Activated naive CD8-positive, alpha-beta T cell treated with anti-CD3 and anti-CD28 coated beads for 36 hours (primary cell): ENCODE measurements around the gene DNM3. TPM values are rescaled to one million over a fixed set of nuclear protein-coding genes. Genes with fewer than 3 reads are reported as not detected.
A peak's percentile ranks its signal among the peaks of the same experiment; 100 is the strongest.

Source experiments
- DNase-seq: peaks from one replicate; pipeline ENCODE4 v3.0.0; 2021
- H3K27ac Mint-ChIP-seq: one replicate; pipeline ENCODE4 v1.8.0; 2022; ENCODE audit warnings: mild to moderate bottlenecking, moderate library complexity, mixed read lengths
- H3K27me3 Mint-ChIP-seq: one replicate; pipeline ENCODE4 v1.8.0; 2022; ENCODE audit warnings: mild to moderate bottlenecking, mixed read lengths
- H3K36me3 Mint-ChIP-seq: one replicate; pipeline ENCODE4 v1.8.0; 2021; ENCODE audit warnings: mild to moderate bottlenecking, mixed read lengths
- H3K4me1 Mint-ChIP-seq: one replicate; pipeline ENCODE4 v1.8.0; 2021; ENCODE audit warnings: mixed read lengths
- H3K4me3 Mint-ChIP-seq: one replicate; pipeline ENCODE4 v1.8.0; 2022; ENCODE audit warnings: mild to moderate bottlenecking, moderate library complexity, mixed read lengths
- H3K9me3 Mint-ChIP-seq: one replicate; pipeline ENCODE4 v1.8.0; 2022; ENCODE audit warnings: mixed read lengths
- total RNA-seq, 2 experiments: library from RNA; stranded (reverse); gene quantifications; one replicate each; pipeline ENCODE4 v1.2.3, GENCODE V29; 2021

Gene DNM3
- total RNA-seq, 2 experiments from 2014 or later, result 0.34 to 0.35 TPM

- no peak overlapping the region for H3K27ac Mint-ChIP-seq
- no peak for DNase-seq
- no peaks in the 10 kb centered on the region for H3K4me1 Mint-ChIP-seq
- H3K4me3 Mint-ChIP-seq, result no peak overlapping the region
- H3K36me3 Mint-ChIP-seq, result no peaks in the 10 kb centered on the region
- H3K9me3 Mint-ChIP-seq, result no peaks in the 10 kb centered on the region
- H3K27me3 Mint-ChIP-seq, result no peaks in the 10 kb centered on the region
Measured at GRCh38 chr1:172238965-172239364, 397.7 kb downstream of the DNM3 start.

DNA sequence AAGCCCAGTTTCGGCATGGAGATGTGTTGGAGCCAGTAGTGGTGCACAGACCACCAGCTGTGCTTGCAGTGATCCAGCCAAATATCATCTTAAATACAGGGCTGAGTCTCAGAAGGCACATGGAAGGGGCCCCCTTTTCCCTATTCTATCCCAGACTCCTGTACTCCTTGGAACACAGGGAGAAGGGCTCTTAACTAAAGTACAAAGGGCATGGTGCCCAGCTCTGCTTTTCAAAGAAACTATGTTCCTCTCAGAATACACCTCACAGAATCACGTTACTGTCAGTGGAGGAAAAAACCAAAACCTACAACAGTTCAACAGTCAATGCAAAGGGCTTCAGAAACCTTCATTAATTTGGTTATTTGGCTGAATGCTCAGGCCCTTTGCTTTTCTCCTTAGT is 398.6 kb downstream of the DNM3 start:
- DNase-seq, result no peak
- Mint-ChIP-seq H3K27me3 (no peaks in the 10 kb centered on the region), H3K4me3 (no peak overlapping the region), H3K4me1 (no peaks in the 10 kb centered on the region), H3K36me3 (no peaks in the 10 kb centered on the region), H3K27ac (no peak overlapping the region), H3K9me3 (no peaks in the 10 kb centered on the region)

DNA sequence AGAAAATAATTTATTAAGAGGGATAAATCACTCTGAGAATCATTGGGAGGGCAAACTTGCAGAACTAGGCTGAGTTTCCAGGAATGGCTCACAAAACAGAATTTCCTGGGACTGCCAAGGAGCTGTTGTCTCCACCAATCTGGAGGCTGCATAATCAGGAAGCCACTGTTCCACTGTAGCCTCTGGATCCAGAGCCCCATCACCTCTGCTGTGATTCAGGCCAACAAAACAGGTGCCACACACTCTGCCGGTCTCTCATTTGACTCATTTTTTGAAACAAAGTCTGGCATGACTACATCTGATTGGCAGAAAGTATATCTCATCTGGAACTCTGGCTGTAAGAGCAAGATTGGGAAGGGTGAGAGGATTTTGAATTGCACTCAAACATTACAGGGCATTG is 400.2 kb downstream of the DNM3 start:
- no peak for DNase-seq
- Mint-ChIP-seq H3K27me3 (no peaks in the 10 kb centered on the region), H3K4me3 (no peak overlapping the region), H3K27ac (no peak overlapping the region), H3K4me1 (no peaks in the 10 kb centered on the region), H3K36me3 (no peaks in the 10 kb centered on the region), H3K9me3 (no peaks in the 10 kb centered on the region)

- no peaks in the 10 kb centered on the region for H3K4me1 Mint-ChIP-seq
- no peak overlapping the region for H3K4me3 Mint-ChIP-seq
- H3K36me3 Mint-ChIP-seq, result no peaks in the 10 kb centered on the region
- no peak for DNase-seq
- no peak overlapping the region for H3K27ac Mint-ChIP-seq
- no peaks in the 10 kb centered on the region for H3K9me3 Mint-ChIP-seq
- H3K27me3 Mint-ChIP-seq, result no peaks in the 10 kb centered on the region
Measured at GRCh38 chr1:172244865-172245264, 403.6 kb downstream of the DNM3 start.

DNA sequence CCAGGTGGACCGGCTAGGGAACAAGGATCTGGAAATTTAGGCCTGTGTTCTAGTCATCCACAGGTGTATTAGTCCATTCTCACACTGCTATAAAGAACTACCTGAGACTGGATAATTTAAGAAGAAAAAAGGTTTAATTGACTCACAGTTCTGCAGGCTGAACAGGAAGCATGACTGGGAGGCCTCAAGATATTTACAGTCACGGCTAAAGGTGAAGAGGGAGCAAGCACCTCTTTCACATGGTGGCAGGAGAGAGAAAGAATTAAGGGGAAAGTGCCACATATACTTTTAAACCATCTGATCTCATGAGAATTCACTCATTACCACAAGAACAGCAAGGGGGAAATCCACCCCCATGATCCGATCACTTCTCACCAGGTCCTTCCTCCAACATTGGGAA is 404.5 kb downstream of the DNM3 start:
- no peak for DNase-seq
- H3K27me3 Mint-ChIP-seq, result no peaks in the 10 kb centered on the region
- H3K27ac Mint-ChIP-seq, result no peak overlapping the region
- H3K4me1 Mint-ChIP-seq, result no peaks in the 10 kb centered on the region
- no peaks in the 10 kb centered on the region for H3K36me3 Mint-ChIP-seq
- H3K4me3 Mint-ChIP-seq, result no peak overlapping the region
- peaks cover 3% of the 10 kb centered on the region for H3K9me3 Mint-ChIP-seq

DNA sequence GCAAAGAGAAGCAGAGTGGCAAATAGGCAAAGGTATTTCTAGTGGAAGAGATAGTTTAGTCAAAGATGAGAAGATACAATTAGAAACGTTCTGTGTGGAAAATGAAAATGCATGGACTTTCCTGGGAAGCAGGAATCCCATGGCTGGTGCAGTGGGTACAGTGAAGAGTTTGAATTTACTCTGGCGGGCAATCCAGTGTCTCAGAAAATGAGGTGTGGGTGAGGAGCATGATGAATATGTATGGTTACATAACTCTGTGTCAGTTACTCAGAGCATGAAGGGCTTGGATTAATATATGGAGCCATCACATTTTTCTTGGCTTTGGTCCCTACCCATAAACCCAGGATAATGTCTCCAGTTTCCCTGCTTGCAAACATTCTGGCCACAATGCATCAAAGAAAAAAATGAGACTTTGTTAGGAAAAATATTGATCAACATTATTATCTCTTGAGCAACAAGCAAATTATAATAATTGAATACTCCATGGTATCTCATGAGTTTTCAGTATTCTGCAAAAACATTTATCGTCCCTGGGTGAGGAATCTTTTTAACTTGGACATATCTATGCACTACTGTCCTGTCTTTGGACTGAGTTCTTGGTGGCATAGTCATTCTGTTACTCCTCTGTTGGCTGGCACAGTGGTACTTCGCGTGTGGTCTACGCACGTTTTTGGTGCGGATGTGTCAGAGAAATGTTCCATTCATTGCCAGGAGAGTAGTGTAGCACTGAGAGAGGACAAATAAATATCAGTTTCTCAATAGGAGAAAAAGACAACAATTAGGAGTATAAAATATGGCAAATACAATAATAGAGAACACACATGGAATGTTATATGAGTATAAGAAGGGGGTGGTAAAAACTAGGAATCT is 405.5 kb downstream of the DNM3 start:
- Mint-ChIP-seq H3K36me3 (no peaks in the 10 kb centered on the region), H3K27me3 (no peaks in the 10 kb centered on the region), H3K4me1 (no peaks in the 10 kb centered on the region), H3K9me3 (peaks cover 3% of the 10 kb centered on the region), H3K4me3 (no peak overlapping the region), H3K27ac (no peak overlapping the region)
- DNase-seq, result no peak

GRCh38 chr1:172251486-172251885 is 410.2 kb downstream of the DNM3 start:
- peaks cover 18% of the 10 kb centered on the region for H3K4me1 Mint-ChIP-seq
- H3K36me3 Mint-ChIP-seq, result peaks cover 6% of the 10 kb centered on the region
- DNase-seq, result no peak
- no peak overlapping the region for H3K4me3 Mint-ChIP-seq
- no peaks in the 10 kb centered on the region for H3K27me3 Mint-ChIP-seq
- no peak overlapping the region for H3K27ac Mint-ChIP-seq
- peaks cover 10% of the 10 kb centered on the region for H3K9me3 Mint-ChIP-seq

DNA sequence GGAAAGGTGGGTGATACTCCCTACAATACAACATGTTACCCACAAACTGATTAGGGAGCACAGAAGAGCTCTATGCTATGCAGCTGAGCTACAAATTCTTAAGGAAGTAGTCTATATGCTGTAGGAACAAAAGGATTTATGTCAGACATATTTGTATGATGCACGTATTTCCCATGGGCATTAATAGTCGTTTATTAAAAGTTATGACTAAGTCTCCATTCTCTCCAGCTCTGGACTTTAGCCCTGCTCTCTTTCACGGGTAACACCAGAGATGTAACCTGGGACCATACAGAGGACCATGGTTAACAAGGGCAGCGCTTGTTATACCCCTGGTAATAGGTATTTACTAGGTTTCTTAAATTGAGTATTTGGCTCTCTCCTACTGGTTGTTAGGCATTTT is 411.0 kb downstream of the DNM3 start:
- H3K27ac Mint-ChIP-seq, result no peak overlapping the region
- no peak overlapping the region for H3K4me3 Mint-ChIP-seq

DNA sequence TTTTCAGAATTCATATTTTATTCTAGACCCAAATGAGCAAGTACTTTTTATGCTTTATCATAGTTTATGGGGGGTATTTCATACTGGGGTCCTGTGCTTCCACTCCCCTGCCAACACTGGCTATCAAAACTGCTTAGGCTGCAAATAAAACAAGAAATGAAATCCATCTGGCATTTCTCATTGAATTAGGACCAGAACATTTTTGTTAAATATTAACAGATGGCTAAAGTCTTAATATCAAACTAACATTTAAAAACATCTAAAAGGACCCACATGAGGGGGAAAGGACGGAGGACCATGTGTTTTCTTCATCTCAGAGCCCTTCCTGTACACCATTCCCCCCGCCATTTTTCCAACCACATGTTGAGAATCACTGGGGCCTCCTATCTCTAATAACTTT is 411.7 kb downstream of the DNM3 start:
- Mint-ChIP-seq H3K9me3 (peaks cover 13% of the 10 kb centered on the region), H3K27ac (no peak overlapping the region), H3K4me1 (peaks cover 18% of the 10 kb centered on the region), H3K27me3 (no peaks in the 10 kb centered on the region), H3K4me3 (no peak overlapping the region), H3K36me3 (peaks cover 6% of the 10 kb centered on the region)
- no peak for DNase-seq

More for the DNA sequence above, 411.0 kb downstream of the DNM3 start:
- H3K4me1 Mint-ChIP-seq, result peaks cover 18% of the 10 kb centered on the region
- DNase-seq, result no peak
- peaks cover 6% of the 10 kb centered on the region for H3K36me3 Mint-ChIP-seq
- peaks cover 13% of the 10 kb centered on the region for H3K9me3 Mint-ChIP-seq
- H3K27me3 Mint-ChIP-seq, result no peaks in the 10 kb centered on the region

GRCh38 chr1:172254521-172255222 is 413.4 kb downstream of the DNM3 start:
- H3K36me3 Mint-ChIP-seq, result peaks cover 11% of the 10 kb centered on the region
- peaks cover 16% of the 10 kb centered on the region for H3K9me3 Mint-ChIP-seq
- H3K27ac Mint-ChIP-seq, result peak overlapping the region; percentile 41
- H3K27me3 Mint-ChIP-seq, result no peaks in the 10 kb centered on the region
- no peak for DNase-seq
- peaks cover 24% of the 10 kb centered on the region for H3K4me1 Mint-ChIP-seq
- H3K4me3 Mint-ChIP-seq, result no peak overlapping the region

- DNase-seq, result no peak
- H3K27ac Mint-ChIP-seq, result peak overlapping the region; percentile 41
- H3K4me3 Mint-ChIP-seq, result no peak overlapping the region
Measured at GRCh38 chr1:172255223-172255560, 413.9 kb downstream of the DNM3 start.

DNA sequence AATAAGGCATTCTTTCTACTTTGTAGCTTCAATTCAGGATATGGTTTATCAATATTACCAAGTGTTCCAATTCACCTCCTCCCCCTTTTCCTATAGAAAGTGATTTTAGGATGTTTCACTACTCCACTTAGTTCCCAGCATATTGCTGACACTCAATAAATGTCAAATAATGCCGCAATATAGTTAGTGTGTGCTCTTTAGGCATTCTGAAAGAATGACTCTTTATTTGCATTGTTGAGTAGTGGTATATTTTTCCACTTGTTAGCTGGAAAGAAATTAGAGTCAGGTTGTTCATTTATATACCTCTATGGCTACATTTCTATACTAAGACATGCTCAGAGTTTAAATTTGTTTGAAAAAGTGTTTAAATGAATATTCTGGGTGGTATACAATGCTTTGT is 424.6 kb downstream of the DNM3 start:
- no peak for DNase-seq
- peaks cover 13% of the 10 kb centered on the region for H3K9me3 Mint-ChIP-seq
- H3K36me3 Mint-ChIP-seq, result peaks cover 9% of the 10 kb centered on the region
- peaks cover 27% of the 10 kb centered on the region for H3K4me1 Mint-ChIP-seq
- no peak overlapping the region for H3K27ac Mint-ChIP-seq
- no peaks in the 10 kb centered on the region for H3K27me3 Mint-ChIP-seq
- no peak overlapping the region for H3K4me3 Mint-ChIP-seq

More at GRCh38 chr1:172255223-172255560, 413.9 kb downstream of the DNM3 start:
- no peaks in the 10 kb centered on the region for H3K27me3 Mint-ChIP-seq
- H3K36me3 Mint-ChIP-seq, result peaks cover 16% of the 10 kb centered on the region
- H3K9me3 Mint-ChIP-seq, result peaks cover 21% of the 10 kb centered on the region
- H3K4me1 Mint-ChIP-seq, result peaks cover 29% of the 10 kb centered on the region

DNA sequence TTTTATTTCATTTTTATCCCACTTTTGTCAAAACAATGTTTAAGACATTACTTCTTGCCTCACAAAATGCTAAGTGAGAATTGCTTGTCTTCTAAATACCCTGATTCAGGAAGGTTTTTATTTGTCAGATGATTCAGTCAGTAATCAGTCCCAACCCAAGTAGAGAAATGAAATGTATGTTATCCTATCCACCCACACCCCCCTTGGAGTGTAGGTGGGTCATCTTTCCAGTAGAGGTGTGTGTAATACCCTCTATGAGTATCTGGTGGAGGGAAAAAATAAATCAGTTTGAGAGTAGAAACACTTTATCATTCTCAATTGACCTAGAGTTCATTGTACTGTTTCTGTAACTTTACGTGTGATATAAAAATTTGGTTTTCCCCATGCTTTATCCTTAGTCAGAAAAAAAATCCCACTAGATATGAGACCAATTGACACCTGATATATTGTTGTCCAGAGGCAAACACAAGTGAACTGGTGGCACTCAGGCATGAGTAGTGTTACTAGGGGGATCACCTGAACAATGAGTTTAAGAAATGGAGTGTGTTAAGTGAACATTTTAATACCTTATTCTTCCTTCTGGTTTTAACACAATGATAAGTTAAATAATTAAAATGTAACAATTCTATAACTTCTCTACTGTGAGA is 425.4 kb downstream of the DNM3 start:
- Mint-ChIP-seq H3K27ac (no peak overlapping the region), H3K4me1 (peaks cover 31% of the 10 kb centered on the region), H3K4me3 (no peak overlapping the region), H3K36me3 (peaks cover 3% of the 10 kb centered on the region), H3K9me3 (peaks cover 10% of the 10 kb centered on the region), H3K27me3 (no peaks in the 10 kb centered on the region)
- DNase-seq, result no peak

GRCh38 chr1:172268237-172268636 is 426.9 kb downstream of the DNM3 start:
- no peaks in the 10 kb centered on the region for H3K36me3 Mint-ChIP-seq
- peaks cover 3% of the 10 kb centered on the region for H3K9me3 Mint-ChIP-seq
- H3K4me1 Mint-ChIP-seq, result peaks cover 31% of the 10 kb centered on the region
- no peaks in the 10 kb centered on the region for H3K27me3 Mint-ChIP-seq
- no peak overlapping the region for H3K27ac Mint-ChIP-seq
- DNase-seq, result no peak
- no peak overlapping the region for H3K4me3 Mint-ChIP-seq

DNA sequence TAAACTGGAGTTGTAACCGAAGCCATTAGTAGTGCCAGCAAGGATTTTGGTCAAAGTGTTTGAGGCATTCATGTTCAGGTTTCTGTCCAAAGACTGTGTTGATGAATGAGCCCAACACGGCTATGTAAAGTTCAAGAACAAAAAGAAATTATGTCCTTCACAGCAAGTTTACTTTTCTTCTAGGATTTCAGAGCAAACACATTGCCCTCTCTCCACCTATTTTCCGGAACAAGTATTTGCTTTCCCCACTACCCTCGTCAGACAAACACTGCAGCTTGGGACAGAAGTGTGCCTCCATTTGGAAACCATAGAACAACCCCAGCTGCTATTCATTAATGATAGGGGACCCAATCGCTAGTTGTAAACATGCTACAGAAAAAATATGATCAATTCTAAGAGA is 427.8 kb downstream of the DNM3 start:
- no peaks in the 10 kb centered on the region for H3K27me3 Mint-ChIP-seq
- no peak for DNase-seq
- H3K4me3 Mint-ChIP-seq, result no peak overlapping the region
- H3K4me1 Mint-ChIP-seq, result peaks cover 39% of the 10 kb centered on the region
- H3K9me3 Mint-ChIP-seq, result no peaks in the 10 kb centered on the region
- H3K27ac Mint-ChIP-seq, result no peak overlapping the region
- no peaks in the 10 kb centered on the region for H3K36me3 Mint-ChIP-seq
